MM.1S (cell line): ENCODE data around the gene LAMB3.

Experiments used
- DNase-seq: peaks from one replicate; pipeline ENCODE4 v3.0.0-alpha.2; 2015
- H2AFZ ChIP-seq: fragments of 300-600 bp; sonication (generic); 2 replicates; pipeline ENCODE4 v1.6.0; 2016; ENCODE audit warnings: antibody characterized with exemption, low read length
- H3F3A ChIP-seq: fragments of 300-600 bp; sonication (generic); 2 replicates; pipeline ENCODE4 v1.6.1; 2016; ENCODE audit warnings: mild to moderate bottlenecking, antibody characterized with exemption, low read length, moderate library complexity, mixed read lengths; ENCODE audit not compliant: insufficient read depth
- H3K27ac ChIP-seq: fragments of 300-600 bp; sonication (generic); 2 replicates; pipeline ENCODE4 v1.5.1; 2016; ENCODE audit warnings: mild to moderate bottlenecking, low read length
- H3K27me3 ChIP-seq: fragments of 300-600 bp; sonication (generic); replicated peaks from 2 replicates; pipeline ENCODE4 v1.6.0; 2016; ENCODE audit warnings: low read length; ENCODE audit not compliant: insufficient read depth
- H3K36me3 ChIP-seq: fragments of 300-600 bp; sonication (generic); replicated peaks from 2 replicates; pipeline ENCODE4 v1.6.1; 2016; ENCODE audit warnings: mild to moderate bottlenecking, low read length, mixed read lengths; ENCODE audit not compliant: insufficient read depth
- H3K4me1 ChIP-seq: fragments of 300-600 bp; sonication (generic); 2 replicates; pipeline ENCODE4 v1.6.1; 2016; ENCODE audit warnings: low read length, mixed read lengths
- H3K4me2 ChIP-seq: fragments of 300-600 bp; sonication (generic); 2 replicates; pipeline ENCODE4 v1.6.0; 2016; ENCODE audit warnings: low read depth, low read length
- H3K4me3 ChIP-seq: fragments of 300-600 bp; sonication (generic); 2 replicates; pipeline ENCODE4 v1.5.1; 2016; ENCODE audit warnings: low read length, mixed read lengths
- H3K79me2 ChIP-seq: fragments of 300-600 bp; sonication (generic); 2 replicates; pipeline ENCODE4 v1.6.1; 2016; ENCODE audit warnings: mixed run types, low read length, mixed read lengths
- H3K9ac ChIP-seq: fragments of 300-600 bp; sonication (generic); 2 replicates; pipeline ENCODE4 v1.6.1; 2016; ENCODE audit warnings: low read length, mixed read lengths
- H3K9me2 ChIP-seq: fragments of 300-600 bp; sonication (generic); replicated peaks from 2 replicates; pipeline ENCODE4 v1.6.1; 2016; ENCODE audit warnings: mild to moderate bottlenecking, low read length, mixed read lengths; ENCODE audit not compliant: insufficient read depth
- H3K9me3 ChIP-seq: fragments of 300-600 bp; sonication (generic); replicated peaks from 2 replicates; pipeline ENCODE4 v1.6.1; 2016; ENCODE audit warnings: mild to moderate bottlenecking, low read length, mixed read lengths; ENCODE audit not compliant: insufficient read depth
- H4K20me1 ChIP-seq: fragments of 300-600 bp; sonication (generic); 2 replicates; pipeline ENCODE4 v1.6.1; 2016; ENCODE audit warnings: mild to moderate bottlenecking, low read length, moderate library complexity, mixed read lengths; ENCODE audit not compliant: insufficient read depth
- CTCF ChIP-seq: fragments of 300-600 bp; sonication (generic); IDR thresholded peaks from 2 replicates; pipeline ENCODE4 v1.5.1; 2016; ENCODE audit warnings: antibody characterized with exemption, low read length, mixed read lengths
- EZH2 ChIP-seq: fragments of 300-600 bp; sonication (generic); optimal IDR thresholded peaks from 2 replicates; pipeline ENCODE3; 2017; ENCODE audit warnings: low read depth, mild to moderate bottlenecking, antibody characterized with exemption, low read length, mixed read lengths
- EZH2phosphoT487 ChIP-seq: fragments of 300-600 bp; sonication (generic); IDR thresholded peaks from 2 replicates; pipeline ENCODE4 v1.6.1; 2018; ENCODE audit warnings: antibody characterized with exemption, low read length

Gene LAMB3

GRCh38 chr1:209647156-209647555 is 5.1 kb downstream of the LAMB3 start:
- no peak overlapping the region for H3K9ac ChIP-seq
- peaks cover 14% of the 10 kb centered on the region for H3K4me1 ChIP-seq
- H3F3A ChIP-seq = no peaks in the 10 kb centered on the region

GRCh38 chr1:209646558-209646957 is 5.7 kb downstream of the LAMB3 start:
- TF ChIP-seq EZH2 = no peak
- TF ChIP-seq EZH2phosphoT487 = no peak
- peak; percentile 16; the same call in 1 of the 2 replicates for TF ChIP-seq CTCF
- no peaks in the 10 kb centered on the region for H3K79me2 ChIP-seq
- H3K27me3 ChIP-seq = no peaks in the 10 kb centered on the region
- no peaks in the 10 kb centered on the region for H3K9me2 ChIP-seq
- no peak overlapping the region for H3K9ac ChIP-seq
- H4K20me1 ChIP-seq = no peaks in the 10 kb centered on the region
- H3K9me3 ChIP-seq = no peaks in the 10 kb centered on the region
- no peaks in the 10 kb centered on the region for H3K36me3 ChIP-seq
- H3K27ac ChIP-seq = no peak overlapping the region
- no peak overlapping the region for H3K4me2 ChIP-seq
- no peak for DNase-seq
- peaks cover 20% of the 10 kb centered on the region for H3K4me1 ChIP-seq
- H2AFZ ChIP-seq = no peak overlapping the region
- H3K4me3 ChIP-seq = no peak overlapping the region
- H3F3A ChIP-seq = peaks cover 6% of the 10 kb centered on the region; the same call in 1 of the 2 replicates

More at GRCh38 chr1:209647156-209647555, 5.1 kb downstream of the LAMB3 start:
- Histone ChIP-seq H3K9me3 (no peaks in the 10 kb centered on the region), H3K4me3 (no peak overlapping the region), H3K79me2 (no peaks in the 10 kb centered on the region), H3K9me2 (no peaks in the 10 kb centered on the region), H3K36me3 (no peaks in the 10 kb centered on the region), H2AFZ (no peak overlapping the region), H3K27me3 (no peaks in the 10 kb centered on the region), H3K4me2 (no peak overlapping the region), H3K27ac (no peak overlapping the region), H4K20me1 (no peaks in the 10 kb centered on the region)
- no peak for TF ChIP-seq EZH2phosphoT487
- no peak for TF ChIP-seq EZH2
- no peak for TF ChIP-seq CTCF
- no peak for DNase-seq

- H3K4me1 ChIP-seq = peaks cover 18% of the 10 kb centered on the region
- no peak for DNase-seq
- TF ChIP-seq EZH2 (no peak), CTCF (no peak), EZH2phosphoT487 (no peak)
- no peaks in the 10 kb centered on the region for H3K9me2 ChIP-seq
- H3K79me2 ChIP-seq = no peaks in the 10 kb centered on the region
- no peaks in the 10 kb centered on the region for H3K27me3 ChIP-seq
- no peaks in the 10 kb centered on the region for H3K9me3 ChIP-seq
- peaks cover 7% of the 10 kb centered on the region; the same call in 1 of the 2 replicates for H3F3A ChIP-seq
- H3K27ac ChIP-seq = no peak overlapping the region
- H3K4me2 ChIP-seq = no peak overlapping the region
- H3K36me3 ChIP-seq = no peaks in the 10 kb centered on the region
- no peaks in the 10 kb centered on the region for H4K20me1 ChIP-seq
- H3K9ac ChIP-seq = no peak overlapping the region
- no peak overlapping the region for H2AFZ ChIP-seq
- no peak overlapping the region for H3K4me3 ChIP-seq
Measured at GRCh38 chr1:209645574-209646452, 6.4 kb downstream of the LAMB3 start.
